HL-60 (cell line): ENCODE data around the gene GNAT1.

Experiments used
- CTCF ChIP-seq: IDR thresholded peaks from one replicate; pipeline ENCODE4 v1.5.1; 2011; ENCODE audit warnings: low read length, control low read depth, inconsistent platforms; ENCODE audit not compliant: insufficient read depth
- POLR2AphosphoS5 ChIP-seq: IDR thresholded peaks from 2 replicates; pipeline ENCODE4 v1.6.1; 2012; ENCODE audit warnings: low read depth

- TF ChIP-seq CTCF: no peak
- no peak for TF ChIP-seq POLR2AphosphoS5
Measured at GRCh38 chr3:50154840-50155490, 36.4 kb upstream of the GNAT1 start, which contains the start of gene SEMA3F.
